HEK293T (cell line): ENCODE results near the gene RAD9B.

ENCODE experiments used
- CTCF ChIA-PET: fragments of 350-600 bp; formaldehyde crosslinking; extraction: SDS; loops from one replicate; lab custom pipeline; 2021; ENCODE audit warnings: antibody characterized with exemption, inconsistent platforms; lab: Yijun Ruan, JAX
- POLR2A ChIA-PET: fragments of 350-600 bp; formaldehyde crosslinking; extraction: SDS; loops from one replicate; lab custom pipeline; 2020; ENCODE audit warnings: antibody characterized with exemption, inconsistent platforms; lab: Yijun Ruan, JAX
- DNase-seq: peaks from one replicate; pipeline ENCODE4 v3.0.0; 2012; ENCODE audit warnings: mixed read lengths; ENCODE audit errors: extremely low spot score
- ARNT ChIP-seq: fragments of 450-650 bp; IDR thresholded peaks from 2 replicates; pipeline ENCODE4 v1.6.1; 2017; ENCODE audit warnings: mild to moderate bottlenecking
- BHLHE40 ChIP-seq: fragments of 450-650 bp; IDR thresholded peaks from 2 replicates; pipeline ENCODE4 v1.6.1; 2016; ENCODE audit warnings: mild to moderate bottlenecking, moderate library complexity, borderline replicate concordance
- CTBP1 ChIP-seq: fragments of 450-650 bp; IDR thresholded peaks from 2 replicates; pipeline ENCODE4 v1.6.1; 2016; ENCODE audit warnings: borderline replicate concordance
- ELF4 ChIP-seq: fragments of 450-650 bp; IDR thresholded peaks from 2 replicates; pipeline ENCODE4 v1.6.1; 2017; ENCODE audit warnings: antibody characterized with exemption
- FOXA1 ChIP-seq: fragments of 450-650 bp; IDR thresholded peaks from 2 replicates; pipeline ENCODE4 v1.6.1; 2016; ENCODE audit warnings: mild to moderate bottlenecking
- FOXK2 ChIP-seq: fragments of 450-650 bp; IDR thresholded peaks from 2 replicates; pipeline ENCODE4 v1.6.1; 2016; ENCODE audit warnings: mild to moderate bottlenecking
- FOXM1 ChIP-seq: fragments of 450-650 bp; IDR thresholded peaks from 2 replicates; pipeline ENCODE4 v1.6.1; 2017; ENCODE audit warnings: mild to moderate bottlenecking, borderline replicate concordance
- HDGF ChIP-seq: fragments of 450-650 bp; IDR thresholded peaks from 2 replicates; pipeline ENCODE4 v1.6.1; 2017; ENCODE audit warnings: antibody characterized with exemption, borderline replicate concordance
- L3MBTL2 ChIP-seq: fragments of 450-650 bp; conservative IDR thresholded peaks from 2 replicates; pipeline ENCODE4 v1.6.1; 2016; ENCODE audit warnings: mild to moderate bottlenecking
- LEF1 ChIP-seq: fragments of 450-650 bp; IDR thresholded peaks from 2 replicates; pipeline ENCODE4 v1.6.1; 2017; ENCODE audit warnings: mild to moderate bottlenecking, borderline replicate concordance
- NFRKB ChIP-seq: fragments of 450-650 bp; IDR thresholded peaks from 2 replicates; pipeline ENCODE4 v1.6.1; 2016; ENCODE audit warnings: mild to moderate bottlenecking, moderate library complexity
- SP1 ChIP-seq: fragments of 450-650 bp; IDR thresholded peaks from 2 replicates; pipeline ENCODE4 v1.6.1; 2017
- SUZ12 ChIP-seq: fragments of 450-650 bp; IDR thresholded peaks from 2 replicates; pipeline ENCODE4 v1.6.1; 2016; ENCODE audit warnings: mild to moderate bottlenecking
- TARDBP ChIP-seq: fragments of 450-650 bp; IDR thresholded peaks from 2 replicates; pipeline ENCODE4 v1.6.1; 2016
- ZNF384 ChIP-seq: fragments of 450-650 bp; IDR thresholded peaks from 2 replicates; pipeline ENCODE4 v1.6.1; 2016
- TF ChIP-seq, protein P1 (sequence below): fragments of 450-650 bp; IDR thresholded peaks from 2 replicates; pipeline ENCODE4 v1.6.1; 2016

RAD9B gene

DNA sequence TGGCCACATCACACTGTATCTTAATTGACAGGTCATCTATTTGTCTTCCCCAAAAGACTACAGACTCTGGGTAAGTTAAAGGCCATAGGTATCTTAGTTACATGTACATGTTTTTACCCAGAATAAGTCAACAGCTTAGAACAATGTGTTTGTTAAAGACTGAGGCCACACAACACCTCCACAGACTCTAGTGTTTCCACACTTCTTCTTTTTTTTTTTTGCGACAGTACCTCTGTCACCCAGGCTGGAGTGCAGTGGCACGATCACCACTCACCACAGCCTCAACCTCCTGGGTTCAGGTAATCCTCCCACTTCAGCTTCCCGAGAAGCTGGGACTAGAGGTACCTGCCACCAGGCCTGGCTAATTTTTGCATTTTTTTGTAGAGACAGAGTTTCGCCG, 35.3 kb upstream of the RAD9B start:
- TF ChIP-seq CTBP1 (no peak), TARDBP (no peak), BHLHE40 (no peak), SP1 (no peak), L3MBTL2 (no peak), FOXM1 (no peak), ELF4 (no peak), HDGF (no peak), FOXA1 (no peak)
- TF ChIP-seq, protein P1, sequence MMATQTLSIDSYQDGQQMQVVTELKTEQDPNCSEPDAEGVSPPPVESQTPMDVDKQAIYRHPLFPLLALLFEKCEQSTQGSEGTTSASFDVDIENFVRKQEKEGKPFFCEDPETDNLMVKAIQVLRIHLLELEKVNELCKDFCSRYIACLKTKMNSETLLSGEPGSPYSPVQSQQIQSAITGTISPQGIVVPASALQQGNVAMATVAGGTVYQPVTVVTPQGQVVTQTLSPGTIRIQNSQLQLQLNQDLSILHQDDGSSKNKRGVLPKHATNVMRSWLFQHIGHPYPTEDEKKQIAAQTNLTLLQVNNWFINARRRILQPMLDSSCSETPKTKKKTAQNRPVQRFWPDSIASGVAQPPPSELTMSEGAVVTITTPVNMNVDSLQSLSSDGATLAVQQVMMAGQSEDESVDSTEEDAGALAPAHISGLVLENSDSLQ: no peak
- CTCF ChIA-PET: interaction anchor here (0.6 to 1.6 kb wide), 2 partner anchors 17 to 360 kb away, joined by 3 to 7 read pairs; partner anchors contain the start of gene ARPC3
- POLR2A ChIA-PET: interaction anchor here (0.9 kb wide), 1 partner anchor 147 kb away, joined by 3 read pairs; the partner anchor contains the start of gene TCTN1
- DNase-seq: no peak

DNA sequence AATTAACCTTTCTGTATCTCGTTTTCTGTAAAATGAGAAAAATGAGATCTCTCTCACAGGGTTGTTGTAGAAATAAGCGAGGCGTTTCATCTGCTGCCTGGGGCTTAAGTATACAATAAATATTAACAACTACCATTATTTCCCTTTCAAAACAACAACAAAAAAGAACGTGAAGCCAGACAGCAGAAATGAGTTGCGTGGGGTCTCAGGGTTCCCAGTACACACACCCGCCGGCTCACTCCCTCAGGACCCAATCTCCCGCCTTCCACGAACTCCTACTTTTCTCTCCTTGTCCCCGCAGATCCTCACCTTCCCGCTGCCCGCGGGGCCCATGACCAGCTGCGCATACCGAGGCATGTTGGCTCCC, 34.3 kb upstream of the RAD9B start:
- POLR2A ChIA-PET: interaction anchor here (0.6 to 3.8 kb wide), 27 partner anchors 10 to 418 kb away, joined by 3 to 49 read pairs (median 4); partner anchors contain the start of genes ANAPC7, ARPC3, PPP1CC and RAD9B
- TF ChIP-seq ZNF384 (no peak), SUZ12 (no peak), ARNT (no peak), ELF4 (no peak), LEF1 (no peak), CTBP1 (no peak), TARDBP (no peak), SP1 (no peak), NFRKB (no peak), L3MBTL2 (no peak), FOXK2 (no peak), BHLHE40 (no peak), FOXA1 (no peak), HDGF (no peak), FOXM1 (no peak)
- TF ChIP-seq, protein P1: no peak
- DNase-seq: no peak
- CTCF ChIA-PET: interaction anchor here (1.3 to 1.7 kb wide), 3 partner anchors 18 to 133 kb away, joined by 5 to 9 read pairs (median 9); partner anchors contain the start of gene ARPC3

DNA sequence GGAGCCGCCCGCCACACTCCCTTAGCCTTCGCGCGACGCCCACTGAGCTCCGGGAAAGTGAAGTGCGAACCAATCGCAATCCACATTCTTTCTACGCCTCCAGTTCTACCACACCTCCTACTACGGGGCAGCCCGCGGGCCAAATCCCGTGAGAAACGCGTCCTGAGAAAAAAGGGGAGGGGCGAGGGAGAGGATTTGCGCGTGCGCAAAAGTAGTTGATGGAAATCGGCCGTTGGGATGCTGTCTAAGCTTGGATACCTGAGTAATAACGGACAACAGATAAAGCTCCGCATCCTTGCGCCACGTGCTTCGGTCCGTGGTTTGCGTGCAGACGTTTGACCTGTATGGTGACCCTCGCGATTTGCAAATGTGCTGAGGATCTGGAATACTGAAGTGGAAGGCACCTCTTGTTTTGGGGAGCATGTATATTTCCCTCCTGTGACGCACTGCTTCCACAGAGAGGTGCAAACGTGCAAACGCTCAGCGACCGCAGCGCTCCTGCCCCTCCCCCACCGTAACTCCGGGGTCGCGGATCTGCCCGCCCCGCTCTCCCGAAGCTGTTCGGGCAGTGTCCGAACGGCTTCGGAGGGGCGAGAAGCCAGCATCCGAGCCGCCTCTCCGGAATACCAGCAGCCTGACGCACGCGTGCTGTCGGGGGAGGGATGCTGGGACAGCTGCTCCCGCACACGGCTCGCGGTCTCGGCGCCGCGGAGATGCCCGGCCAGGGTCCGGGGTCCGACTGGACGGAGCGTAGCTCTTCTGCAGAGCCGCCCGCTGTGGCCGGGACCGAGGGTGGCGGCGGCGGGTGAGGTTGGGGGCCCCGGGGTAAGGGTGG, 33.7 kb upstream of the RAD9B start, which contains the start of the genes FAM216A and GPN3:
FAM216A (plus strand) TSS at position 632 of the 835 bp plus-strand sequence; CDS start at position 663, 31 bp downstream.
GPN3 (minus strand) TSS at position 44 of the 835 bp plus-strand sequence. CDS start 54 bp downstream, outside the sequence.
- POLR2A ChIA-PET: interaction anchor here (0.6 to 3.8 kb wide), 34 partner anchors 10 to 418 kb away, joined by 3 to 49 read pairs (median 4); partner anchors contain the start of genes ANAPC7, ARPC3, PPP1CC and RAD9B
- DNase-seq: peak; percentile 92
- TF ChIP-seq L3MBTL2: peak; percentile 62
- TF ChIP-seq HDGF: no peak
- no peak for TF ChIP-seq ZNF384
- no peak for TF ChIP-seq FOXM1
- TF ChIP-seq SUZ12: no peak
- TF ChIP-seq, protein P1: no peak
- TF ChIP-seq FOXA1: no peak
- TF ChIP-seq NFRKB: no peak
- no peak; the same call in 1 of the 2 replicates for TF ChIP-seq FOXK2
- 0 out of 2 replicates have a peak, but pooled peaks have one; percentile 71 for TF ChIP-seq ARNT
- TF ChIP-seq SP1: no peak
- TF ChIP-seq CTBP1: no peak
- no peak for TF ChIP-seq LEF1
- no peak for TF ChIP-seq TARDBP
- no peak for TF ChIP-seq ELF4
- CTCF ChIA-PET: interaction anchor here (0.7 to 2.1 kb wide), 6 partner anchors 15 to 419 kb away, joined by 3 to 9 read pairs (median 5); partner anchors contain the start of gene ARPC3

DNA sequence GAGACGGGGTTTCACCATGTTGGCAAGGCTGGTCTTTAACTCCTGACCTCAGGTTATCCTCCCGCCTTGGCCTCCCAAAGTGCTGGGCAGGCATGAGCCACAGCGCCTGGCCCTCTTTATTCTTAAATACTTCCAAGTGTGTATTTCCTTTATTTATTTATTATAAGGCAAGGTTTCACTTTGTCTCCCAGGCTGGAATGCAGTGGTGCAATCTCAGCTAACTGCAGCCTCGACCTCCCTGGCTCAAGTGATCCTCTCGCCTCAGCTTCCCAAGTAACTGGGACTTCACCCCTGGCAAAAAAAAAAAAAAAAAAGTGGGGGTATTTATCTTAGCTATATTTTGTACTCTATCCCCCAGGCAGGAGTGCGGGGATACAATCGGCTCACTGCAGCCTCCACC, 26.7 kb upstream of the RAD9B start:
- TF ChIP-seq, protein P1: no peak
- no peak for TF ChIP-seq SP1
- CTCF ChIA-PET: no interaction called here
- POLR2A ChIA-PET: no interaction called here

More for the DNA sequence above, 26.7 kb upstream of the RAD9B start:
- DNase-seq: no peak
